Heart left ventricle (tissue), 16 donors: Measurements from ENCODE around the gene PMEL. TPM values are rescaled to one million over a fixed set of nuclear protein-coding genes. Genes with fewer than 3 reads are reported as not detected.
"Not testable (repeated sequence)": the region's sequence is repeated elsewhere in the genome, so short reads cannot be mapped to it uniquely, and the experiment has no call there.

ENCODE experiments used
- ATAC-seq, 4 donors: fragments of 200-7000 bp; cut with Tn5 transposase; one replicate each; pipeline ENCODE4 v1.9.1; 2020 to 2022; ENCODE audit warnings: moderate library complexity in 4 of 4, mild to moderate bottlenecking in 3 of 4, moderate number of reproducible peaks in 1 of 4
- DNase-seq, 5 donors: peaks; one replicate each; pipeline ENCODE4 v3.0.0-alpha.2; 2020
- H3K27ac ChIP-seq, 12 donors: fragments of 200-600 bp; sonication (generic) in 4 of 12; one replicate each; pipeline versions ENCODE4 v1.5.0 to v1.8.0; 2016 to 2022; ENCODE audit warnings: mild to moderate bottlenecking in 2 of 12
- H3K27me3 ChIP-seq, 9 donors: fragments of 200-600 bp; sonication (generic) in 2 of 9; one replicate each; pipeline versions ENCODE4 v1.5.1 to v1.8.0; 2016 to 2022; ENCODE audit warnings: mild to moderate bottlenecking in 3 of 9
- H3K36me3 ChIP-seq, 9 donors: fragments of 200-600 bp; sonication (generic) in 2 of 9; one replicate each; pipeline versions ENCODE4 v1.5.0 to v1.8.0; 2018 to 2022; ENCODE audit warnings: mild to moderate bottlenecking in 2 of 9
- H3K4me1 ChIP-seq, 12 donors: fragments of 200-600 bp; sonication (generic) in 4 of 12; one replicate each; pipeline versions ENCODE4 v1.5.0 to v1.8.0; 2016 to 2022; ENCODE audit warnings: mild to moderate bottlenecking in 3 of 12
- H3K4me3 ChIP-seq, 12 donors: fragments of 200-600 bp; sonication (generic) in 4 of 12; one replicate each; pipeline versions ENCODE4 v1.5.0 to v1.8.0; 2017 to 2022; ENCODE audit warnings: mild to moderate bottlenecking in 9 of 12, moderate library complexity in 4 of 12
- H3K9me3 ChIP-seq, 12 donors: fragments of 200-600 bp; sonication (generic) in 4 of 12; one replicate each; pipeline versions ENCODE4 v1.5.0 to v1.8.0; 2016 to 2022; ENCODE audit warnings: mild to moderate bottlenecking in 1 of 12
- POLR2A ChIP-seq, 2 donors: fragments of 450-650 bp; IDR thresholded peaks; one replicate each; pipeline ENCODE4 v1.6.1; 2017; ENCODE audit warnings: antibody characterized with exemption in 2 of 2, mild to moderate bottlenecking in 2 of 2, moderate library complexity in 2 of 2
- WGBS, 4 donors: extraction: QIAGEN DNeasy Blood & Tissue Kit in 2 of 4; methylation state at CpG; one replicate each; pipeline versions ENCODE4 v1.1.5 to v1.1.7; 2013 to 2018; 5-methylcytosine and 5-hydroxymethylcytosine counted together
- intact Hi-C, 10 donors: fragments of 100-400 bp; cut with DNase I; formaldehyde crosslinking; loops; one replicate each; pipeline versions ENCODE4 v1.11.1 to v1.14.2; 2022
- polyA plus RNA-seq, 2 donors: library from polyadenylated mRNA; stranded (reverse); fragments of 200-250 nt; gene quantifications; one replicate each; pipeline ENCODE4 v1.2.3, GENCODE V29; 2013
- total RNA-seq, 9 donors: library from RNA; depleted of rRNA in 2 of 9; stranded (reverse); fragments of >200 nt in 2 of 9; fragmentation: NEBNext Ultra II Directional in 3 of 9; extraction: Animal tissue kit (Norgen Biotek cat#: 25700) in 3 of 9; gene quantifications; one replicate each; pipeline versions ENCODE4 v1.1.0 to v1.2.4, GENCODE V29; 2016 to 2023
- TF ChIP-seq, protein P1 (sequence below), 12 donors: fragments of 200-600 bp; sonication (generic) in 4 of 12; IDR thresholded peaks; one replicate each; pipeline versions ENCODE4 v1.5.0 to v1.8.0; 2018 to 2022; ENCODE audit warnings: antibody characterized with exemption in 12 of 12, mild to moderate bottlenecking in 5 of 12
- donor health status: ischemic (EF 13 %, LVEDD 7.1; RV severe dilation, severe dysfunction).
- donor health status: healthy with polysubstance abuse.
- donor health status: DM: no; HTN: yes; CAD: no.
- donor health status: DM: no; HTN: no; CAD: no.
- donor health status: ischemic (EF 25% LVEDD 6.9; RV normal size, moderate dysfunction).
- donor health status: ischemic (EF 25% LVEDD 5.7; RV mildly dilated, moderate dysfunction).
- donor health status: healthy.
- donor health status: DM: yes; HTN: yes; CAD: no.
- donor health status: ischemic (EF 35%, LVEDD 5.7; RV mildly dilated, moderate dysfunction).
- donor health status: nonischemic (EF 11% LVEDD 7.7; RV severe dilation, severe dysfunction).
- donor health status: DM: yes; HTN: yes; CAD: no.
- donor health status: PGD.
- donor health status: ischemic (EF 29% LVEDD 5.4; RV normal size, mild dysfunction).
- donor health status: nonischemic (EF 23%, LVEDD 6.1; RV moderate dilation, normal function).

Gene PMEL
- total and polyA plus RNA-seq, 11 donors, result 0.23 to 1.3 (median 0.60) TPM; not detected in 1

DNA sequence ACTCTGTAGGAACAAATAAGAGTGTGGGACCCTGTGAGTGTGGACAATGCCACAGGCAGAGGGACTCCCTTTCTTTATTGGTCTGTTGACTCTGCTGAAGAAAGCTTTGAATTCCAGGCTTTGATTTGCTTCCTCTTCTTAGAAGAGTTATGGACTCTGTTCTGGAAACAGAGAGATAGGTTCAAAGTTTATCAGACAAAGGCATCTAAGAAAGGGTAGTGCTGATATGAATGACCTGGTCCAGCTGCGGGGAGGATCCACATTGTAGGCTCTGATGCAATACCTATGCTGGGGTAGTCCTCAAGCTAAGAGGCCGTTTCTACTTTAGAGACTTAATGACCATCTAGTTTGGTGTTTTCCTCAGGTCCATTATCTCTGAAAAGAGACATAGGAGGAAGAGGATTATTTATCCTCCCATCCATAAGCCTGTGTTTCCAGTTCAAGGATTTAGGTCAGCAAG is 44.3 kb upstream of the PMEL start:
- WGBS, 4 donors, result 75 to 92% (median 79%) methylated on average over 2 of the region's 2 CpGs
- Histone ChIP-seq H3K9me3 (no peaks in the 10 kb centered on the region), H3K27me3 (no peaks in the 10 kb centered on the region), H3K4me1 (peaks cover 0 to 15% (median 7%) of the 10 kb centered on the region in 12 donors), H3K27ac (no peak overlapping the region), H3K4me3 (no peak overlapping the region), H3K36me3 (peaks cover 0 to 13% (median 0%) of the 10 kb centered on the region in 9 donors)
- intact Hi-C loops, result no loop called here
- no peak for TF ChIP-seq POLR2A (IDR thresholded peaks at IDR 0.05)
- TF ChIP-seq, protein P1, sequence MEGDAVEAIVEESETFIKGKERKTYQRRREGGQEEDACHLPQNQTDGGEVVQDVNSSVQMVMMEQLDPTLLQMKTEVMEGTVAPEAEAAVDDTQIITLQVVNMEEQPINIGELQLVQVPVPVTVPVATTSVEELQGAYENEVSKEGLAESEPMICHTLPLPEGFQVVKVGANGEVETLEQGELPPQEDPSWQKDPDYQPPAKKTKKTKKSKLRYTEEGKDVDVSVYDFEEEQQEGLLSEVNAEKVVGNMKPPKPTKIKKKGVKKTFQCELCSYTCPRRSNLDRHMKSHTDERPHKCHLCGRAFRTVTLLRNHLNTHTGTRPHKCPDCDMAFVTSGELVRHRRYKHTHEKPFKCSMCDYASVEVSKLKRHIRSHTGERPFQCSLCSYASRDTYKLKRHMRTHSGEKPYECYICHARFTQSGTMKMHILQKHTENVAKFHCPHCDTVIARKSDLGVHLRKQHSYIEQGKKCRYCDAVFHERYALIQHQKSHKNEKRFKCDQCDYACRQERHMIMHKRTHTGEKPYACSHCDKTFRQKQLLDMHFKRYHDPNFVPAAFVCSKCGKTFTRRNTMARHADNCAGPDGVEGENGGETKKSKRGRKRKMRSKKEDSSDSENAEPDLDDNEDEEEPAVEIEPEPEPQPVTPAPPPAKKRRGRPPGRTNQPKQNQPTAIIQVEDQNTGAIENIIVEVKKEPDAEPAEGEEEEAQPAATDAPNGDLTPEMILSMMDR (IDR thresholded peaks at IDR 0.05), result no peak
- ATAC-seq (no peak), DNase-seq (no peak)

DNA sequence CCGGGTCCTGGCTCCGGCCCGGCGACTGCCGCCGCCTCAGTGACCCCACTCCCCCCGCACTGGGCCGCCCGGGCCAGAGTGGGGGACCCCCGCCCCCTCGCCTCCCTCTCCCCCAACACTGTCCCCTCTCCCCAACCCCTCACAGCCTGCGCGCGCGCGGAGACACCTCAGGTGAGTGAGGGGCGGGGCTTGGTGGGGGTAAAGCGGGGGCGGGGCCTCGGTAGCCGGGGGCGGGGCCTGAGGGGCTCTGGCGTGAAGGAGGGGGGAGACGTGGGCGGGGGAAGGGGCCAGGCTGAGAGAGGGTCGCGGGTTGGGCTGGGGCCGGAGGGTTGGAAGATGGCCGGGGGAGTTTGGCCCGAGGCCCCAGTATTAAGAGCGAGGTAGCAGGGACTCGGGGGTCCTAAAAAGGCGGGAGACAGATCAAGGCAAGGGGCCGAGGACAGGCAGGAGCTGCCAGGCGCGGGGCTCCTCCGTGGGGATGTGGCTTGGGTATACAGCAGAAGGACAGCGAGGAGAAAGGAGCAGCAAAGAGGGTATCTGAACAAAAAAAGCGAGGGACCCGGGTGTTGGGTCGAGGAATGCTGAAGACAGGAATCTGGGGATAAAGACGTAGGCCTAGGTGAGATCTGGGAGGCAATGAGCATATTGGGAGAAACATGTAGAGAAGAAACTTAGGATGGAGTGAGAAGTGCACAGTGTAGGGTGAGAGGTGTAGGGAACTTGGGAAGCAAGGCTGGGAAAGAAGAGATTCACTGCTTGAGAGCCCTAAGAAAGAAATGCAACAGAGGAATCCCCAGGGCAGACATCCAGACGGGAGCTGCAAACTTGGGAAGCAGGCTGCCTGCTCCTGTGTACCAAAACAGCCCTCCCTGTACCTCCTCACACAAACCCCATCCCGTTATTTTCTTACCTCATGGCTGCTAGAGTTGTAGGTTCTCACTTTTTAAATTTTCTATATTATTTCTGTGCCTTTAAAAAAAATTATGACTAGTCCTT is 42.0 kb upstream of the PMEL start:
- Histone ChIP-seq H3K27me3 (no peaks in the 10 kb centered on the region), H3K36me3 (peaks cover 0 to 26% (median 15%) of the 10 kb centered on the region in 9 donors), H3K4me1 (peaks cover 0 to 15% (median 7%) of the 10 kb centered on the region in 12 donors), H3K27ac (peak overlapping the region; percentile 30 to 98 (median 94)), H3K9me3 (no peaks in the 10 kb centered on the region), H3K4me3 (peak overlapping the region; percentile 70 to 100 (median 92))
- peak; percentile 54 to 86 (median 75) for ATAC-seq
- 1 to 4% (median 2%) methylated on average over 29 to 44 of the region's 44 CpGs for WGBS, 4 donors
- intact Hi-C loops, result loop anchor here in 2 of 10 donors (5.0 to 10.0 kb wide), 2 partner anchors 94 to 97 kb away; partner anchors contain the start of gene PA2G4 (in 2 of the 2)
- peak; percentile 57 to 80 (median 64) for DNase-seq
- TF ChIP-seq POLR2A (IDR thresholded peaks at IDR 0.05), result no peak
- TF ChIP-seq, protein P1 (IDR thresholded peaks at IDR 0.05), result peak in 1 of 12 donors; percentile 5

DNA sequence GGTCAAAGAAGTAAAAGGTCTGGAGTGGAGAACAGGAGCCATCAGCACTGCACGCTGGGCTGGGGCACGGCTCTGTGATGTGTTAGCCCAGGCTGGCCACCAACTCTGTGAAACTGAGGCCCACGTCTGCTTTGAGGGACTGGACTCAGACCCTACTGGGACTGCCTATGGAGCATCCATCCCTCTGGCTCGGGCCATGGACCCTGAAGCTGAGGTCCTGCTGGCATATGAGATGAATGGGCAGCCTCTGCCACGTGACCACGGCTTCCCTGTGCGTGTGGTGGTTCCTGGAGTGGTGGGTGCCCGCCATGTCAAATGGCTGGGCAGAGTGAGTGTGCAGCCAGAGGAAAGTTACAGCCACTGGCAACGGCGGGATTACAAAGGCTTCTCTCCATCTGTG is 38.4 kb upstream of the PMEL start:
- H3K4me3 ChIP-seq, result no peak overlapping the region
- peaks cover 0 to 37% (median 27%) of the 10 kb centered on the region in 9 donors for H3K36me3 ChIP-seq
- peaks cover 0 to 15% (median 7%) of the 10 kb centered on the region in 12 donors for H3K4me1 ChIP-seq
- no peaks in the 10 kb centered on the region for H3K9me3 ChIP-seq
- no peak overlapping the region for H3K27ac ChIP-seq
- ATAC-seq (no peak), DNase-seq (no peak)
- intact Hi-C loops, result loop anchor here in 1 of 10 donors (10.0 kb wide), 1 partner anchor 101 kb away; the partner anchor contains the start of gene PA2G4
- TF ChIP-seq, protein P1 (IDR thresholded peaks at IDR 0.05), result no peak
- TF ChIP-seq POLR2A (IDR thresholded peaks at IDR 0.05), result no peak
- H3K27me3 ChIP-seq, result no peaks in the 10 kb centered on the region
- WGBS, 4 donors, result 88 to 93% (median 92%) methylated on average over 5 to 10 of the region's 10 CpGs

DNA sequence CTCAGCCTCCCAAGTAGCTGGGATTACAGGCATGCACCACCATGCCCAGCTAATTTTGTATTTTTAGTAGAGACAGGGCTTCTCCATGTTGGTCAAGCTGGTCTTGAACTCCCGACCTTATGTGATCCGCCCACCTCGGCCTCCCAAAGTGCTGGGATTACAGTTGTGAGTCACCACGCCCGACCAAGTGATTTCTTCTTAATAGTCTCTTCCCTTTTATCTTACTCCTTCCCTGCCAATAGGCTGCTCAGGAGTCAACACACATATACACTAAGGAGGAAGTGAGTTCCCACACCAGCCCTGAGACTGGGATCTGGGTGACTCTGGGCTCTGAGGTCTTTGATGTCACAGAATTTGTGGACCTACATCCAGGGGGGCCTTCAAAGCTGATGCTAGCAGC is 37.5 kb upstream of the PMEL start:
- H3K36me3 ChIP-seq, result peaks cover 0 to 37% (median 27%) of the 10 kb centered on the region in 9 donors
- WGBS, 4 donors, result 80 to 91% (median 85%) methylated on average over 5 of the region's 5 CpGs
- intact Hi-C loops, result loop anchor here in 1 of 10 donors (10.0 kb wide), 1 partner anchor 101 kb away; the partner anchor contains the start of gene PA2G4

More for the DNA sequence above, 37.5 kb upstream of the PMEL start:
- not testable (repeated sequence) for H3K9me3 ChIP-seq, ATAC-seq, H3K27ac ChIP-seq, H3K27me3 ChIP-seq, DNase-seq, H3K4me3 ChIP-seq
- peaks cover 0 to 15% (median 7%) of the 10 kb centered on the region in 12 donors for H3K4me1 ChIP-seq
